GM23248 (cell line): Measurements from ENCODE around the gene TMEM183A.

ENCODE experiments used
- EZH2 ChIP-seq: fragments of 200-600 bp; sonication (generic); IDR thresholded peaks from 2 replicates; pipeline ENCODE4 v1.6.1; 2018; ENCODE audit warnings: antibody characterized with exemption, mild to moderate bottlenecking; ENCODE audit not compliant: insufficient read depth, poor library complexity, severe bottlenecking
- EZH2phosphoT487 ChIP-seq: fragments of 200-600 bp; sonication (generic); IDR thresholded peaks from 2 replicates; pipeline ENCODE4 v1.6.1; 2018; ENCODE audit warnings: antibody characterized with exemption, moderate library complexity, mild to moderate bottlenecking, low read depth; ENCODE audit not compliant: insufficient read depth

DNA sequence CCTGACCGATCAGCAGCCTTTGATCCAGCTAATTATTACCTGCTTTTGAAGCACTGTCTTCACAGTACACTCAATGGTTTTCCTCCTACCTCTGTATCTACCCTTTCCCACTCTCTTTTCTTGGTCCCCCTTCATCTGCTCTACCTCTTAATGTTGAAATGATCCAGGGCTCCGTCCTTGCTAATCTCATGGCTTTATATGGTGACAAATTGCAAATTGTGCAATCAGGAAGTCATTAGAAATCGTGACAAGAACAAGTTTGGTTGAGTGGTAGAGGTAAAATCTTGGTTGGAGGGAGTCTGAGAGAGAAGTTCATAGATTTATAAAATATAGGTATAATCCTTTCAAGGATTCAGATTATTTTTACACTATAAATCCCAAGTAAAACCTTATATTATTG lies 30.5 kb upstream of the TMEM183A start:
- TF ChIP-seq EZH2 (no peak), EZH2phosphoT487 (no peak)
